Tibial nerve (tissue), 4 donors: ENCODE results near the gene ELMO1. TPM values are rescaled to one million over a fixed set of nuclear protein-coding genes. Genes with fewer than 3 reads are reported as not detected.

Experiments
- DNase-seq, 2 donors: peaks; one replicate each; pipeline ENCODE4 v3.0.0-alpha.2; 2019; ENCODE audit warnings: low spot score in 2 of 2
- H3K27ac ChIP-seq, 4 donors: fragments of 200-600 bp; sonication (generic) in 3 of 4; one replicate each; pipeline ENCODE4 v1.5.1; 2017 to 2019; ENCODE audit warnings: mild to moderate bottlenecking in 1 of 4
- H3K27me3 ChIP-seq, 2 donors: fragments of 200-600 bp; sonication (generic) in 1 of 2; one replicate each; pipeline versions ENCODE4 v1.5.1 to v1.6.0; 2017 to 2019
- H3K36me3 ChIP-seq, 3 donors: fragments of 200-600 bp; sonication (generic); one replicate each; pipeline ENCODE4 v1.5.1; 2018 to 2019
- H3K4me1 ChIP-seq, 4 donors: fragments of 200-600 bp; sonication (generic) in 3 of 4; one replicate each; pipeline ENCODE4 v1.5.1; 2017 to 2019
- H3K4me3 ChIP-seq, 4 donors: fragments of 200-600 bp; sonication (generic) in 3 of 4; one replicate each; pipeline ENCODE4 v1.5.1; 2017 to 2019; ENCODE audit warnings: mild to moderate bottlenecking in 1 of 4, moderate library complexity in 1 of 4
- H3K9me3 ChIP-seq, 4 donors: fragments of 200-600 bp; sonication (generic) in 3 of 4; one replicate each; pipeline ENCODE4 v1.5.1; 2017 to 2019
- CTCF ChIP-seq, 5 experiments: fragments of 200-600 bp in 3 of 5; fragments of 450-650 bp in 2 of 5; sonication (generic) in 3 of 5; IDR thresholded peaks; one replicate each; pipeline ENCODE4 v1.5.1; 2016 to 2019; ENCODE audit warnings: antibody characterized with exemption in 5 of 5, mild to moderate bottlenecking in 3 of 5, moderate library complexity in 2 of 5
- EP300 ChIP-seq, 2 donors: sonication (generic); formaldehyde crosslinking; IDR thresholded peaks; one replicate each; pipeline ENCODE4 v1.6.1; 2017; ENCODE audit warnings: antibody characterized with exemption in 2 of 2, mild to moderate bottlenecking in 1 of 2
- POLR2A ChIP-seq, 2 donors: fragments of 450-650 bp; IDR thresholded peaks; one replicate each; pipeline ENCODE4 v1.6.1; 2017; ENCODE audit warnings: antibody characterized with exemption in 2 of 2, mild to moderate bottlenecking in 2 of 2, moderate library complexity in 2 of 2
- WGBS, 2 donors: methylation state at CpG; one replicate each; pipeline ENCODE4 v1.1.5; 2018; 5-methylcytosine and 5-hydroxymethylcytosine counted together
- total RNA-seq, 4 donors: library from RNA; depleted of rRNA; stranded (reverse); fragments of >200 nt; gene quantifications; one replicate each; pipeline ENCODE4 v1.1.0, GENCODE V29; 2016

Gene ELMO1
- total RNA-seq, 4 donors from 2014 or later = 196 to 328 (median 268) TPM

GRCh38 chr7:37480041-37481031 is 31.7 kb upstream of the ELMO1 start:
- TF ChIP-seq CTCF (IDR thresholded peaks at IDR 0.05) (no peak), EP300 (IDR thresholded peaks at IDR 0.05) (no peak), POLR2A (IDR thresholded peaks at IDR 0.05) (no peak)
- H3K36me3 ChIP-seq = no peaks in the 10 kb centered on the region
- 41 to 49% methylated on average over 11 of the region's 11 CpGs for whole genome bisulfite sequencing, 2 donors
- peak in 1 of 2 donors; percentile 33 for DNase-seq
- peaks cover 0 to 37% (median 4%) of the 10 kb centered on the region in 4 donors for H3K4me1 ChIP-seq
- H3K27ac ChIP-seq = peak overlapping the region in 2 of 4 donors; percentile 5 to 73
- H3K9me3 ChIP-seq = no peaks in the 10 kb centered on the region
- H3K4me3 ChIP-seq = no peak overlapping the region
- no peaks in the 10 kb centered on the region for H3K27me3 ChIP-seq

- no peaks in the 10 kb centered on the region for H3K27me3 ChIP-seq
- 22 to 24% methylated on average over 4 of the region's 4 CpGs for WGBS, 2 donors
- peaks cover 0 to 30% (median 4%) of the 10 kb centered on the region in 4 donors for H3K4me1 ChIP-seq
- TF ChIP-seq POLR2A (IDR thresholded peaks at IDR 0.05) (no peak), EP300 (IDR thresholded peaks at IDR 0.05) (no peak), CTCF (IDR thresholded peaks at IDR 0.05) (no peak)
- peak overlapping the region in 2 of 4 donors; percentile 53 to 57 for H3K27ac ChIP-seq
- no peak overlapping the region for H3K4me3 ChIP-seq
- no peaks in the 10 kb centered on the region for H3K9me3 ChIP-seq
- DNase-seq = no peak
- H3K36me3 ChIP-seq = no peaks in the 10 kb centered on the region
Observed at GRCh38 chr7:37476881-37477450, 28.3 kb upstream of the ELMO1 start.

- peaks cover 0 to 27% (median 4%) of the 10 kb centered on the region in 4 donors for H3K4me1 ChIP-seq
- H3K27me3 ChIP-seq = no peaks in the 10 kb centered on the region
- 23 to 25% methylated on average over 1 of the region's 1 CpG for WGBS, 2 donors
- no peak for DNase-seq
- H3K36me3 ChIP-seq = no peaks in the 10 kb centered on the region
- peak overlapping the region in 2 of 4 donors; percentile 53 to 57 for H3K27ac ChIP-seq
- no peaks in the 10 kb centered on the region for H3K9me3 ChIP-seq
- no peak overlapping the region for H3K4me3 ChIP-seq
- TF ChIP-seq POLR2A (IDR thresholded peaks at IDR 0.05) (no peak), CTCF (IDR thresholded peaks at IDR 0.05) (no peak), EP300 (IDR thresholded peaks at IDR 0.05) (no peak)
Observed at GRCh38 chr7:37476428-37476827, 27.8 kb upstream of the ELMO1 start.

GRCh38 chr7:37475646-37476045 is 27.0 kb upstream of the ELMO1 start:
- no peak for DNase-seq
- Histone ChIP-seq H3K9me3 (no peaks in the 10 kb centered on the region), H3K4me3 (no peak overlapping the region), H3K27ac (no peak overlapping the region), H3K4me1 (peaks cover 0 to 22% (median 4%) of the 10 kb centered on the region in 4 donors), H3K27me3 (no peaks in the 10 kb centered on the region), H3K36me3 (no peaks in the 10 kb centered on the region)
- 73 to 81% methylated on average over 4 of the region's 4 CpGs for WGBS, 2 donors
- TF ChIP-seq POLR2A (IDR thresholded peaks at IDR 0.05) (no peak), EP300 (IDR thresholded peaks at IDR 0.05) (no peak), CTCF (IDR thresholded peaks at IDR 0.05) (no peak)

GRCh38 chr7:37471619-37472018 is 23.0 kb upstream of the ELMO1 start:
- 92 to 93% methylated on average over 7 of the region's 7 CpGs for WGBS, 2 donors
- Histone ChIP-seq H3K4me3 (no peak overlapping the region), H3K27me3 (no peaks in the 10 kb centered on the region), H3K9me3 (no peaks in the 10 kb centered on the region), H3K4me1 (peaks cover 0 to 4% (median 0%) of the 10 kb centered on the region in 4 donors), H3K36me3 (no peaks in the 10 kb centered on the region), H3K27ac (no peak overlapping the region)
- TF ChIP-seq EP300 (IDR thresholded peaks at IDR 0.05) (no peak), POLR2A (IDR thresholded peaks at IDR 0.05) (no peak), CTCF (IDR thresholded peaks at IDR 0.05) (no peak)
- DNase-seq = no peak
